K562 (cell line): Measurements from ENCODE around the gene BAD. TPM values are rescaled to one million over a fixed set of nuclear protein-coding genes. Genes with fewer than 3 reads are reported as not detected.

Experiments
- ARHGAP35 ChIP-seq: fragments of 450-650 bp; IDR thresholded peaks from 2 replicates; pipeline ENCODE4 v1.6.1; 2018; ENCODE audit not compliant: partially characterized antibody
- ATF1 ChIP-seq, 2 experiments: fragments of 450-650 bp in 1 of 2; IDR thresholded peaks; 2 replicates each; pipeline ENCODE4 v1.6.1; 2016; ENCODE audit warnings: missing compliant biosample characterization in 1 of 2, missing genetic modification characterization in 1 of 2
- CHD4 ChIP-seq: fragments of 200-600 bp; sonication (generic); IDR thresholded peaks from 3 replicates; pipeline ENCODE4 v1.6.1; 2012; ENCODE audit warnings: low read depth, mild to moderate bottlenecking, mixed read lengths, low read length, inconsistent platforms; ENCODE audit not compliant: insufficient read depth, insufficient replicate concordance, poor library complexity, severe bottlenecking
- DDX20 ChIP-seq: fragments of 450-650 bp; IDR thresholded peaks from 2 replicates; pipeline ENCODE4 v1.6.1; 2016; ENCODE audit warnings: missing genetic modification characterization, low read depth, mild to moderate bottlenecking, missing compliant biosample characterization, moderate library complexity
- EGR1 ChIP-seq: fragments of 450-650 bp; conservative IDR thresholded peaks from 2 replicates; pipeline ENCODE4 v1.6.1; 2017; ENCODE audit warnings: mild to moderate bottlenecking
- ELF2 ChIP-seq: fragments of 250-450 bp; sonication (Bioruptor Pico); IDR thresholded peaks from 2 replicates; pipeline ENCODE4 v1.5.0; 2021; ENCODE audit warnings: mild to moderate bottlenecking
- FUS ChIP-seq: fragments of 200-400 bp; formaldehyde crosslinking; optimal IDR thresholded peaks from 2 replicates; pipeline ENCODE3; 2017; ENCODE audit warnings: low read depth, low read length
- GTF2E2 ChIP-seq: fragments of 200-800 bp; sonication (Bioruptor generic); IDR thresholded peaks from 2 replicates; pipeline ENCODE4 v1.6.1; 2016; ENCODE audit warnings: missing genetic modification characterization, missing compliant biosample characterization
- HCFC1 ChIP-seq: IDR thresholded peaks from 2 replicates; pipeline ENCODE4 v1.6.1; 2012; ENCODE audit warnings: low read depth, low read length, improper control_type of control experiment
- HDAC1 ChIP-seq, 2 experiments: fragments of 450-650 bp; IDR thresholded peaks; 2 replicates each; pipeline ENCODE4 v1.6.1; 2016 to 2017; ENCODE audit warnings: inconsistent platforms in 1 of 2, mild to moderate bottlenecking in 1 of 2, moderate library complexity in 1 of 2
- HNRNPL ChIP-seq: fragments of 200-400 bp; formaldehyde crosslinking; IDR thresholded peaks from 2 replicates; pipeline ENCODE4 v1.6.1; 2017; ENCODE audit warnings: low read depth, mild to moderate bottlenecking, low read length
- KAT7 ChIP-seq: sonication (generic); formaldehyde crosslinking; IDR thresholded peaks from 2 replicates; pipeline ENCODE4 v1.8.0; 2022; ENCODE audit warnings: missing genetic modification reagents, mild to moderate bottlenecking, borderline replicate concordance
- MAFG ChIP-seq: fragments of 450-650 bp; conservative IDR thresholded peaks from 2 replicates; pipeline ENCODE4 v1.6.1; 2016; ENCODE audit warnings: missing genetic modification characterization, missing compliant biosample characterization
- NONO ChIP-seq, 2 experiments: fragments of 200-400 bp in 1 of 2; fragments of 450-650 bp in 1 of 2; formaldehyde crosslinking in 1 of 2; IDR thresholded peaks; 2 replicates each; pipeline ENCODE4 v1.6.1; 2017; ENCODE audit warnings: low read depth in 2 of 2, mild to moderate bottlenecking in 2 of 2, moderate library complexity in 2 of 2, low read length in 1 of 2
- POLR2B ChIP-seq: fragments of 450-650 bp; IDR thresholded peaks from 2 replicates; pipeline ENCODE4 v1.6.1; 2018; ENCODE audit warnings: low read depth; ENCODE audit not compliant: partially characterized antibody
- PTTG1 ChIP-seq: fragments of 450-650 bp; IDR thresholded peaks from 2 replicates; pipeline ENCODE4 v1.6.1; 2016; ENCODE audit warnings: low read depth, mild to moderate bottlenecking, missing genetic modification characterization, missing compliant biosample characterization
- SOX6 ChIP-seq: fragments of 450-650 bp; IDR thresholded peaks from 2 replicates; pipeline ENCODE4 v1.6.1; 2014; ENCODE audit warnings: mild to moderate bottlenecking
- ZBTB17 ChIP-seq: fragments of 450-650 bp; formaldehyde crosslinking; IDR thresholded peaks from 2 replicates; pipeline ENCODE4 v1.4.0; 2020; ENCODE audit warnings: mild to moderate bottlenecking
- ZNF12 ChIP-seq: sonication (generic); formaldehyde crosslinking; IDR thresholded peaks from 2 replicates; pipeline ENCODE4 v1.4.0; 2020; ENCODE audit warnings: mild to moderate bottlenecking, missing genetic modification reagents
- ZNF644 ChIP-seq: fragments of 200-800 bp; sonication (Bioruptor generic); IDR thresholded peaks from 2 replicates; pipeline ENCODE4 v1.6.1; 2016; ENCODE audit warnings: low read depth, missing genetic modification characterization, missing compliant biosample characterization
- ZNF696 ChIP-seq: fragments of 250-450 bp; sonication (Bioruptor Pico); conservative IDR thresholded peaks from 2 replicates; pipeline ENCODE4 v1.4.0; 2020; ENCODE audit warnings: mild to moderate bottlenecking, moderate library complexity
- ZNF77 ChIP-seq: fragments of 250-450 bp; sonication (Bioruptor Pico); IDR thresholded peaks from 2 replicates; pipeline ENCODE4 v1.5.0; 2020
- polyA plus RNA-seq, 8 experiments: library from polyadenylated mRNA; depleted of rRNA in 4 of 8; stranded (reverse) in 5 of 8; unstranded in 3 of 8; fragments of >200 nt; fragmentation: Nextera tagmentation in 2 of 8; fragmentation: Illumina TruSeq in 1 of 8; extraction: Ambion mirVana in 2 of 8; extraction: Trizol in 1 of 8; gene quantifications; 2 replicates each; pipeline versions ENCODE4 v1.2.1 to v1.2.3, GENCODE V29; 2011 to 2014; ENCODE audit warnings: inconsistent platforms in 1 of 8, missing spikeins in 1 of 8
- total RNA-seq, 7 experiments: library from RNA; depleted of rRNA in 6 of 7; stranded (reverse); fragments of >200 nt in 6 of 7; fragmentation: Illumina TruSeq in 2 of 7; extraction: Trizol in 2 of 7; gene quantifications; 2 replicates each; pipeline versions ENCODE4 v1.2.1 to v1.2.3, GENCODE V29; 2011 to 2021; ENCODE audit warnings: low replicate concordance in 1 of 7
- TF ChIP-seq, protein P1 (sequence below): fragments of 150-350 bp; IDR thresholded peaks from 2 replicates; pipeline ENCODE4 v1.6.1; 2014; ENCODE audit warnings: low read depth, mild to moderate bottlenecking, low read length, borderline replicate concordance
- TF ChIP-seq, protein P2 (sequence below): sonication (generic); formaldehyde crosslinking; IDR thresholded peaks from 2 replicates; pipeline ENCODE4 v1.8.0; 2022; ENCODE audit warnings: missing genetic modification reagents, mild to moderate bottlenecking, moderate library complexity, borderline replicate concordance

Gene BAD
- total and polyA plus RNA-seq, 9 of the 15 experiments (the other 6 are each of a cell fraction or from before 2014, with no cell fraction given), result 0.61 to 45.6 (median 11.8) TPM

DNA sequence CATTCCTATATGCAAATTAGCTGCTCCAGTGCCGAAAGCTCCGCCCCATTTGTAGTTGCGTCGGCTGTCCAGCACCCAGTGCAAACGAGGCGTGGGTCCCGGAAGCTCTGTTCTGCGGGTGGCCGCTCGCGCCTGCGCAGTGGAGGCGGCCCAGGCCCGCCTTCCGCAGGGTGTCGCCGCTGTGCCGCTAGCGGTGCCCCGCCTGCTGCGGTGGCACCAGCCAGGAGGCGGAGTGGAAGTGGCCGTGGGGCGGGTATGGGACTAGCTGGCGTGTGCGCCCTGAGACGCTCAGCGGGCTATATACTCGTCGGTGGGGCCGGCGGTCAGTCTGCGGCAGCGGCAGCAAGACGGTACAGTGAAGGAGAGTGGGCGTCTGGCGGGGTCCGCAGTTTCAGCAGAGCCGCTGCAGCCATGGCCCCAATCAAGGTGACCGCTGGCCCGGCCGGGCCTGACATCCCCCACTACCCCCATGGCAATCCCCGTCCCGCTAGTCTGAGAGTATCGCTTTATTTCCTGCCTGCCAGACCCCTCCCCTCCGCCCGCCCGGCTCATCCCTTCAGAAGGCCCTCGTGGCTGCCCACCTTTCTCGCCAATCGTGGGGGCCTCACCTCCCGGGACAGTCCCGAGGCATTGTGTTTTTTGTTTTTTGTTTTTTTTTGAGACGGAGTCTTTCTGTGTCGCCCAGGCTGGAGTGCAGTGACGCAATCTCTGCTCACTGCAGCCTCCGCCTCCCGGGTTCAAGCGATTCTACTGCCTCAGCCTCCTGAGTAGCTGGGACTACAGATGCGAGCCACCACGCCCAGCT, 33.7 kb upstream of the BAD start, which contains the start of gene PRDX5 (continued):
- no peak for TF ChIP-seq ATF1 (CRISPR knock-in tag; IDR thresholded peaks at IDR 0.05)
- peak; percentile 50 for TF ChIP-seq ATF1 (tag; IDR thresholded peaks at IDR 0.05)
- TF ChIP-seq POLR2B, result peak; percentile 70
- no peak for TF ChIP-seq PTTG1 (tag)
- TF ChIP-seq ZNF696 (CRISPR knock-in tag), result no peak
- TF ChIP-seq ZBTB17 (CRISPR knock-in tag), result no peak
- TF ChIP-seq ARHGAP35, result peak; percentile 25
- peak; percentile 10; the same call in 1 of the 2 replicates for TF ChIP-seq SOX6
- no peak; the same call in 1 of the 2 replicates for TF ChIP-seq ZNF12
- TF ChIP-seq ZNF77 (CRISPR knock-in tag), result no peak
- TF ChIP-seq, protein P1, sequence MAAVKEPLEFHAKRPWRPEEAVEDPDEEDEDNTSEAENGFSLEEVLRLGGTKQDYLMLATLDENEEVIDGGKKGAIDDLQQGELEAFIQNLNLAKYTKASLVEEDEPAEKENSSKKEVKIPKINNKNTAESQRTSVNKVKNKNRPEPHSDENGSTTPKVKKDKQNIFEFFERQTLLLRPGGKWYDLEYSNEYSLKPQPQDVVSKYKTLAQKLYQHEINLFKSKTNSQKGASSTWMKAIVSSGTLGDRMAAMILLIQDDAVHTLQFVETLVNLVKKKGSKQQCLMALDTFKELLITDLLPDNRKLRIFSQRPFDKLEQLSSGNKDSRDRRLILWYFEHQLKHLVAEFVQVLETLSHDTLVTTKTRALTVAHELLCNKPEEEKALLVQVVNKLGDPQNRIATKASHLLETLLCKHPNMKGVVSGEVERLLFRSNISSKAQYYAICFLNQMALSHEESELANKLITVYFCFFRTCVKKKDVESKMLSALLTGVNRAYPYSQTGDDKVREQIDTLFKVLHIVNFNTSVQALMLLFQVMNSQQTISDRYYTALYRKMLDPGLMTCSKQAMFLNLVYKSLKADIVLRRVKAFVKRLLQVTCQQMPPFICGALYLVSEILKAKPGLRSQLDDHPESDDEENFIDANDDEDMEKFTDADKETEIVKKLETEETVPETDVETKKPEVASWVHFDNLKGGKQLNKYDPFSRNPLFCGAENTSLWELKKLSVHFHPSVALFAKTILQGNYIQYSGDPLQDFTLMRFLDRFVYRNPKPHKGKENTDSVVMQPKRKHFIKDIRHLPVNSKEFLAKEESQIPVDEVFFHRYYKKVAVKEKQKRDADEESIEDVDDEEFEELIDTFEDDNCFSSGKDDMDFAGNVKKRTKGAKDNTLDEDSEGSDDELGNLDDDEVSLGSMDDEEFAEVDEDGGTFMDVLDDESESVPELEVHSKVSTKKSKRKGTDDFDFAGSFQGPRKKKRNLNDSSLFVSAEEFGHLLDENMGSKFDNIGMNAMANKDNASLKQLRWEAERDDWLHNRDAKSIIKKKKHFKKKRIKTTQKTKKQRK, result no peak
- TF ChIP-seq EGR1, result peak; percentile 47; the same call in 1 of the 2 replicates
- 0 out of 2 replicates have a peak, but pooled peaks have one; percentile 15 for TF ChIP-seq ELF2 (CRISPR knock-in tag)
- TF ChIP-seq MAFG (tag), result no peak
- TF ChIP-seq DDX20 (tag), result no peak
- peak in 1 of 2 experiments; percentile 59; a peak in 2 of 4 replicates for TF ChIP-seq HDAC1 (IDR thresholded peaks at IDR 0.05)
- peak; percentile 88; the same call in 1 of the 2 replicates for TF ChIP-seq KAT7
- TF ChIP-seq GTF2E2 (tag), result 0 out of 2 replicates have a peak, but pooled peaks have one; percentile 43
- peak; percentile 26 for TF ChIP-seq FUS
- no peak; the same call in 1 of the 2 replicates for TF ChIP-seq ZNF644 (tag)
- no peak; a peak in 1 of 4 replicates for TF ChIP-seq NONO (IDR thresholded peaks at IDR 0.05; ENCODE audit: low read depth in 2 of 2, low read length in 1 of 2)
- TF ChIP-seq HNRNPL, result peak; percentile 99
- TF ChIP-seq, protein P2, sequence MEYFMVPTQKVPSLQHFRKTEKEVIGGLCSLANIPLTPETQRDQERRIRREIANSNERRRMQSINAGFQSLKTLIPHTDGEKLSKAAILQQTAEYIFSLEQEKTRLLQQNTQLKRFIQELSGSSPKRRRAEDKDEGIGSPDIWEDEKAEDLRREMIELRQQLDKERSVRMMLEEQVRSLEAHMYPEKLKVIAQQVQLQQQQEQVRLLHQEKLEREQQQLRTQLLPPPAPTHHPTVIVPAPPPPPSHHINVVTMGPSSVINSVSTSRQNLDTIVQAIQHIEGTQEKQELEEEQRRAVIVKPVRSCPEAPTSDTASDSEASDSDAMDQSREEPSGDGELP (CRISPR knock-in tag), result peak; percentile 76
- no peak for TF ChIP-seq CHD4
- TF ChIP-seq HCFC1, result peak; percentile 41
